BJ (cell line): Measurements from ENCODE around the gene ZNF205. TPM values are rescaled to one million over a fixed set of nuclear protein-coding genes. Genes with fewer than 3 reads are reported as not detected.

ENCODE experiments used
- CTCF ChIA-PET: fragments of 350-600 bp; formaldehyde crosslinking; extraction: SDS; loops from one replicate; lab custom pipeline; 2021; ENCODE audit warnings: antibody characterized with exemption, inconsistent platforms; lab: Yijun Ruan, JAX
- POLR2A ChIA-PET: fragments of 300-600 bp; sonication (Branson Sonifier 250); formaldehyde crosslinking; extraction: SDS; loops from one replicate; lab custom pipeline; 2021; ENCODE audit warnings: antibody characterized with exemption; lab: Charles Lee
- DNase-seq: peaks from one replicate; pipeline ENCODE4 v3.0.0-alpha.2; 2011; ENCODE audit warnings: low read depth
- H3K27me3 ChIP-seq: 2 replicates; pipeline ENCODE4 v1.6.0; 2011; ENCODE audit warnings: low read length; ENCODE audit not compliant: control insufficient read depth, insufficient read depth
- H3K36me3 ChIP-seq: 2 replicates; pipeline ENCODE4 v1.5.1; 2011; ENCODE audit warnings: low read length; ENCODE audit not compliant: control insufficient read depth, insufficient read depth
- H3K4me3 ChIP-seq: 2 replicates; pipeline ENCODE4 v1.5.1; 2011; ENCODE audit warnings: low read depth, mild to moderate bottlenecking, control low read depth, low read length
- CTCF ChIP-seq: IDR thresholded peaks from 2 replicates; pipeline ENCODE4 v1.5.1; 2011; ENCODE audit warnings: low read depth, mild to moderate bottlenecking, control low read depth, inconsistent platforms, low read length, moderate library complexity; ENCODE audit not compliant: insufficient read depth
- polyA plus RNA-seq: library from polyadenylated mRNA; depleted of rRNA; stranded (reverse); fragments of >200 nt; gene quantifications from 2 replicates; pipeline ENCODE4 v1.2.3, GENCODE V29; 2011

The ZNF205 gene
- polyA plus RNA-seq, 1 experiment, result 9.0 TPM

DNA sequence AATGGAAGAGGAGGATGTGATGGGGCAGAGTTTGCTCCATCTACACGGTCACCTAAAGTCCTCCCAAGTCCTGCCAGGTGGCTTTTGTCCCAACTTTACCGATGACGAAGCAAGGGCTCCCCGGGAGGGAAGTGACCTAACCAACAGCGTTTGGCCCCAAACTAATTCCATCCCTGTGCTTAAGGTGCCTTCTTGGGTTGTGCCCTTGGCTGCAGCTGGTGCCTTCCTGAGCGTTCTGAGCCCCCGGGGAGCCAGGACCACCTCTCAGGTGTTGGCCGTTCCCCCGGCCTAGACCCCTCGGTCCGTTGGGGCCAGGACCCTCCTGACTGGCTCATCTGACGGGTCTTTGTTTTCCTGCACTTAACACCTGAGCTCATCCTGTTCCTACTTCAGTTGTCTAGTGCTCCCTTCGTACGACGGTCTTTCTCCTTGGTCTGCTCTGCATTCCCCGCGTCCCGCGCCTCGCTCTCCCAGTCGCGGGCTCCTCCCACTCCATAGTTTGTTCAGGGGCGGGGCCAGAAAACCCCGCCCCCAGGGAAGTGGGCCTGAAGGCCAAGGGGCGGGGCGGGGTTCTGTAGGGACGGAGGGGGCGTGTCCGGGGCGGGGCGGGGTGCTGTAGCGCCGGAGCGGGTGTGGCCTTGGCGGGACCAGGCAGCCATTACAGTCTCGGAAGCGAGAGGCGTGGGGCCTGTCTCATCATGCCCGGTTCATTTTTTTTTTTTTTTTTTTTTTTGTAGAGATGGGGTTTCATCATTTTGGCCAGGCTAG, 12.5 kb upstream of the ZNF205 start:
- H3K4me3 ChIP-seq, result peak overlapping the region; percentile 20; the same call in 1 of the 2 replicates

GRCh38 chr16:3101018-3101840, 11.2 kb upstream of the ZNF205 start:
- ChIA-PET CTCF (interaction anchor here (0.9 to 2.0 kb wide), 7 partner anchors 8 to 51 kb away, joined by 3 to 11 read pairs (median 3); partner anchors contain the start of gene ZNF213), POLR2A (no interaction called here)
- no peaks in the 10 kb centered on the region for H3K36me3 ChIP-seq
- peak; percentile 62 for TF ChIP-seq CTCF
- DNase-seq, result no peak
- no peak overlapping the region for H3K4me3 ChIP-seq
- peaks cover 16% of the 10 kb centered on the region for H3K27me3 ChIP-seq

More for the DNA sequence above, 12.5 kb upstream of the ZNF205 start:
- TF ChIP-seq CTCF, result no peak
- CTCF ChIA-PET, result interaction anchor here (0.8 to 3.0 kb wide), 7 partner anchors 10 to 69 kb away, joined by 3 to 15 read pairs (median 4); partner anchors contain the start of gene ZNF213
- DNase-seq, result no peak
- Histone ChIP-seq H3K36me3 (no peaks in the 10 kb centered on the region), H3K27me3 (peaks cover 17% of the 10 kb centered on the region)
- POLR2A ChIA-PET, result no interaction called here

DNA sequence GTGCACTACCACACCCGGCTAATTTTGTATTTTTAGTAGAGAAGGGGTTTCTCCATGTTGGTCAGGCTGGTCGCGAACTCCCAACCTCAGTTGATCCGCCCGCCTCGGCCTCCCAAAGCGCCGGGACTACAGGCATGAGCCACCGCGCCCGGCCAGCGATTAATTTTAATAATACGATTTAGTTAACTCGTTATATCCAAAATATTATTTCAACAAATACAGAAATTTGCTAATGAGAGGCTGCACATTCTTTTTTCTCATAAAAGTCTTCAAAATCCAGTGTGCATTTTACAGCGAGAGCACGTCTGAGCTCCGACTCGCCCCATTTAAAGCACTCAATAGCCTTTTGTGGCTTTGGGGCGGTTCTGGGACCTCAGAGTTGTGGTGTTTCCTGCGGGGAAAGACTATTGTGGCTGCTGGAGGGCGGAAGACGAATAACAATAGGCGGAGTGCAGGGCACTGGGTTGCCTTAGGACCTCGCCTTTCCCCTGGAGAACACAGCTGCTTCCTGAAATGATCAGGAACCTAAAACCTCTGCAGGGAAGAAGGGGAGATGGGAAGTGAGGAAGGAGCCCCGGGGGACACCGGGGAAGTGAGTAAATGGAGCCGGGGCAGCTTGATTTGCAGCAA, 10.4 kb upstream of the ZNF205 start:
- POLR2A ChIA-PET, result no interaction called here
- no peak for TF ChIP-seq CTCF
- CTCF ChIA-PET, result interaction anchor here (1.0 to 2.0 kb wide), 4 partner anchors 13 to 43 kb away, joined by 3 to 11 read pairs (median 4); no protein-coding TSS in a partner anchor

DNA sequence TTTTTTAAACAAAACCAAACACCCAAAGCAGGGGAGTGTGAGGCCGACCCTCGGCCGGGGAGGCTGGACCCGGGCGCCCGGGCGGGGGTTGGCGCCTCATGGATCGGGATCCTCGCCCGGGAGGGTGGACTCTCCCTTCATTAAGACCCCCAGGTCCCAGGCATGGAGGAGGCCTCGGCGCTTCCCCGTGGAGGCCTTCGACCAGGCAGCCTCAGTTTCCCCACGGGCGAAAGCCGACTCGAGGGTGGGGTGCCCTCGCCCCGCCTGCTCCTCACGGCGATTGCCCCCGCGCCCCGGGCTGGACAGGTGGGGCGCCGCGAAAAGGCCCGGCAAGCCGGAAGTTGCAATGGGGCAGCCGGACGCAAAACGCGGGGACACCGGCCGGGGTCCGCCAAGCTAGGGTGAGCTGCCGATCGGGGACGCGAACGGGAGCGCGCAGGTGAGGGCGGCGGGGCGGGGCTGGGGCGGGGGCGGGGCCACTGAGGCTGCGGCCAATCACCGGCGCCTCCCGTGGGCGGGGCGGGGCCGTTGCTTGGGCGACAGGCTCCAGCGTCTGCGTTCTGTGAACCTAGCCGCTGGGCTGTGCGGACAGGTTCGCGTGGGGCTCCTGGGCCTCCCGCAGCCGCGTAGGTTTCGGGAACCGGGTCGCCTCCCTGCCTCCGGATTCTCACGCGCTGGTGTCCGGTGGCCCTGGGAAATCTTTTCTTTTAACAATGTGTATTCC, 6.0 kb upstream of the ZNF205 start:
- ChIA-PET POLR2A (interaction anchor here (0.6 kb wide), 2 partner anchors 18 to 52 kb away, joined by 3 to 5 read pairs; no protein-coding TSS in a partner anchor), CTCF (interaction anchor here (0.9 to 2.3 kb wide), 3 partner anchors 23 to 48 kb away, joined by 3 to 11 read pairs (median 3); no protein-coding TSS in a partner anchor)
- no peaks in the 10 kb centered on the region for H3K27me3 ChIP-seq

More for the DNA sequence above, 10.4 kb upstream of the ZNF205 start:
- no peaks in the 10 kb centered on the region for H3K36me3 ChIP-seq
- no peak for DNase-seq
- H3K27me3 ChIP-seq, result peaks cover 15% of the 10 kb centered on the region
- H3K4me3 ChIP-seq, result no peak overlapping the region

More for the DNA sequence above, 6.0 kb upstream of the ZNF205 start:
- Histone ChIP-seq H3K36me3 (no peaks in the 10 kb centered on the region), H3K4me3 (peak overlapping the region; percentile 75)
- no peak for TF ChIP-seq CTCF
- DNase-seq, result no peak
